GM19193 (cell line): ENCODE results near the gene MICU1.

Source experiments
- POLR2A ChIP-seq: IDR thresholded peaks from 4 replicates; pipeline ENCODE4 v1.6.1; 2011; ENCODE audit not compliant: insufficient read depth, insufficient read length; ENCODE audit errors: extremely low read depth

Gene MICU1

DNA sequence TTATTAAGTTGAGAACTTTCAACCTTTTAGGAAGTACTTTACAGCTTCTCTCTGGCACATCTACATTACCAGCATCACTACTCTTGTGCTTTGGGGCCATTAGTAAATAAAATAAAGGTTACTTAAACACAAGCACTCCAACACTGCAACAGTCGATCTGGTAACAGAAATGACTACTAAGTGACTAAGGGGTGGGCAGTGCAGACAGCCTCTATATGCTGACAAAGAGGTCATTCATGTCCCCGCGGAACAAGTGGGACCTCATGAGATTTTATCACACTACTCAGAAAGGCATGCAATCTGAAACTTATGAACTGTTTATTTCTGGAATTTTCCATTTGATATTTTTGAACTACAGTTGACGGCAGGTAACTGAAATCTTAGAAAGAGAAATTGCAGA, 159.9 kb downstream of the MICU1 start:
- no peak for TF ChIP-seq POLR2A

DNA sequence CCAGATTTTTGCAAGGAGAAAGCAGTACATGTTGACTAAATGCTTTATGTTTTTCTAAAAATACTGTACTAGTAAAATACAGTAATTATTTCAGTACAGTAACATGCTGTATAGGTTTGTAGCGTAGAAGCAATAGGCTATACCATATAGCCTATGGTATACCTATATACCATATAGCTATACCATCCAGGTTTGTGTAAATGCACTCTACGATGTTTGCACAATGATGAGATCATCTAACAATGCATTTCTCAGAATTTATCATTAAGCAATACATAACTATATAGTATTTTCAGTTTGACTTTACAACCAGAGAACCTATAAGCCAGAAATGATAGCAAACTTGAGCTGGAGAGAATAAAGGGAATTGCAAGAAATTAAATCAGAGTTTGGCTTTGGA, 161.4 kb downstream of the MICU1 start:
- TF ChIP-seq POLR2A = no peak

DNA sequence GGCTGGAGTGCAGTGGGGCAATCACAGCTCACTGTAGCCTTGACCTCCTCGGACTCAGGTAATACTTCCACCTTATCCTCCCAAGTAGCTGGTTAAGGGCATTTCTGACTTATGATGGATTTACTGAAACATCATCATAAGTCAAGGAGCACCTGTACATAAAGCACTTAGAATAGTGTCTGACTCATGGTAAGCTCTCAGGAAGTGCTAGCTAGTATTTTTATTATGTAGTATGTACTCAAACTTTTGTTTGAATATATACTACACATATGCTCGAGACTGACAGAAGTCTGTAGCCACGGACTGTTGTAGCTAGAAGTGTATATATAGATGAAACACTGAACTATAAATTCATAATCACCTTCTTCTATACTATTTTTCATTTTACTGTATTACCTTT, 163.6 kb downstream of the MICU1 start:
- TF ChIP-seq POLR2A = no peak

DNA sequence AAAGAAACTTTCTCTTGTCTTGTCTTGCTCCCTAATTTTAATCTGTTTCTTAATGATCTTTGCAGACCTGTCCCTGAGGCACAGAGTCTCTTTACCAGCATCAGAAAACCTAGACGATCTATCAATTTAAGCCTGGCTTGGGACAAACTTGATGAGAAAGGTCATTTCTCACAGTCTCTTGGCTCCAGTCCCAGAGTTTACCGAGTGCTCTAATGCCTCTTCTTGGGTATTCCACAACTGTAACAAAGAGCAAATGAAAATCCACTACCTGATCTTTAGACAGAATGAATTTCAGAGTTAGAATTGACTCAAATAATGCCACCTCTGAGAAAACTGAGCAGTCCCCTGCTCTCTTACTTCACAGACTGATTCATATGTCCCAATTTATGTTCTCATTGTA, 164.8 kb downstream of the MICU1 start:
- TF ChIP-seq POLR2A = no peak

DNA sequence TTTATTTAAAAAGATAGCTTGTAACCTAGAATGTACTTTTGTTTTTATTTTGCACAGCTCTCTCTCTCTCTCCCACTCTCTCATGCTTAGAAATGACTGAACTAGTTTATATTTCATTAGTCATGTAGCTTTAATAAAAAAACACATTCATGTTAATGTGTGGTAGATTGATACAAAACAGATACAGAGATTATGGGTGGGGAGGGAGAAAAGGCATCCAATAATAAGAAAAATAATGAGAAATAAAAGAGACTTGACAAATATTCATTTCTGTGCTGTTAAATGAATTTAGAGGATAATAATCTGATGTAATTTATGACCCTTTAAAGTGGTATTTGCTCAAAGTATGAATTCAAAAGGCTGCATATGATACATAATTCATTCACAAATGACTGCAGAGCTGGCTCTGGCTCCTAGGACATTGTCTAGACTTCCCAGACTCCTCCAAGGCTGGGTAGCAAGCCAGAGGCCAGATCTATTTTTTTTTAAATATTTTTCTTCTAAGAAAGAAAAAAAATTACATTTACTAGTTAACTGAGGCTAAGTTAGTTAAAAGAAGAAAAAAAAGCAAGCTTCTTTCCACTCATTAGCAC, 165.5 kb downstream of the MICU1 start:
- TF ChIP-seq POLR2A = no peak

DNA sequence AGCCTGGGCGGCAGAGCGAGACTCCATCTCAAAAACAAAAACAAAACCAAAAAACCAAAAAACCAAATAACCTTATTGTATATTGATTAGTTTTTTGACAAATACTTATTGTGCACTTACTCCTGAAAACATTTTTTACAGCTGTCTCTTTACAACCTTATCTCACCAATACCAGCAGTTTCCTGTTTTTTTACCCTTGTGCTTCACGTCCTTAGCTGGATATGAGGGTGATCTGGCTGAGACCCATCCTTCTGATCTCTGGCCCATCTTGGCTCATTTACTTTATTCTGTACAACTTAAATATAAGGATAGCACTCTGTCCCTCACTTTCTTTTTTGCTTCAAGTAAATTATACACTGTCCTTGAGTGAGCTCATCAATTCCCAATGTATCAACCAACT, 166.6 kb downstream of the MICU1 start:
- no peak for TF ChIP-seq POLR2A

DNA sequence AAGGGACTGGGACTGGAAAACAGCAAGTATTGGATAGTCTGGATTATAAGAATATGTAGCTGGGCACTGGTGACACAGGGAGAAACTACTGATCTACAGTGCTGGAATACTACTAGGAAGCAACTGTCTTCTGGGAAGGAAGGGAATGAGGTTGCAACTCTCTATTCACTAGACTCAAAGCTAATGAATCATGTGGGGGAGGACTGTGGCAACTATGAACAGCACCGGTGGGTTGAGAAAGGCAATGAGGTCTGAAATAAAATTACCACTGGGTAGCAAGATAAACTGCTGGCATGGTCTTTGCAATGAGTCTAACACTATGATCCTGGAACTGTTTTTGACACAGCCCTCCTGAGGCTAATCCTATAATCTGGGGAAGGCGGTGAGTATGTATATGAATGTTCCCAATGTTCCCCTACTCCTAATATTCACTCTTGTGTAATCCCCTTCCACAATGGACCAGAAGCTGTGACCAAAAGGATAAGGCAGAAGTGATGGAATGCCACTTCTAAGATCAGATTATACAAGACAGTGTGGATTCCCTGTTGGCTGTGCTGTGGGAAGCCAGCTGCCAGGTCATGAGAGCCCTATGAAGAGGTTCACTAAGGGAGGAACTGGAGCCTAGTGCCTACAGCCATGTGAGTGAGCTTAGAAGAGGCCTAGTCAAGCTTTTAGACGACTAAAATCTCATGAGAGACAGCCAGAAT, 169.8 kb downstream of the MICU1 start:
- TF ChIP-seq POLR2A = no peak

DNA sequence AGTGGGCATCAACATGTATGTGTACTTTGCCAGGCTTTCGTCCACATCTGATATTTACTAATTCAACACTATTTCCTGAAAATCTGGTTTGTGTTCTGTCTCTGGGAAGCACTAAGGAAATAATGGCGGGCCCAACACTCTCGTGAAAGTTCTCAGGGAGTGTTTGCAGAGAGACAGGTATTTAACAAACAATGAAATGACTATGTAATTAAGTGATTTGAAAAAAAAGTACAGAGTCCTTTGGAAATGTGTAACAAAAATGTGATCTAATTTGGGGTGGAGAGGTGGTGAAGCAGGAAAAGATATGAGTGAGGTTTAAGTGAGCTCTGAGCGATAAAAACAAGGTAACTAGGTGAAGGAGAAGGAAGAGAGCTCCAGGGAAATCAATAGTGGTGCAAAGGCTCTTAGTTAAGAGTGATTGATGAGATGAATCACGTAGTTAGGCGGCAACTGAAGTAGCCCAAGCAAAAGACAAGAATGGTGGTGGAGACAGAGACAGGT, 175.9 kb downstream of the MICU1 start:
- no peak for TF ChIP-seq POLR2A

DNA sequence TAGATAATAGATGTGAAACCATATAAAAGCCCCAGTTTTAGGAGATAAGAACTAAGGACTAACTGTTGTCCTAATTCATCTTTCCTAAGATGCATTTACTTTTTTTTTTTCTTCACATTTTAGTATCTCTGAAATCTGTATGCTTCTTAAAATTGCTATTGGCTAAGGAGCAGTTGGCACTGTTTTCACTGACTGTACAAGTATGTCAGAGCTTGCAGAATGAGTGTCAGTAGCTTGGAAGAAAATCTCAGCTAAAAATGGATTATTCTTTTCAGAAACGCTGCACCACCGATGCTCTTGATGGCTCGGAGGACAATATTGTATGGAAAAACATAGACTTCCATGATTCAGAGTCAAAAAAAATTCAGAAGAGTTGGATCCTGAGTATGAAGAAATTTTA, 180.0 kb downstream of the MICU1 start:
- TF ChIP-seq POLR2A = no peak

DNA sequence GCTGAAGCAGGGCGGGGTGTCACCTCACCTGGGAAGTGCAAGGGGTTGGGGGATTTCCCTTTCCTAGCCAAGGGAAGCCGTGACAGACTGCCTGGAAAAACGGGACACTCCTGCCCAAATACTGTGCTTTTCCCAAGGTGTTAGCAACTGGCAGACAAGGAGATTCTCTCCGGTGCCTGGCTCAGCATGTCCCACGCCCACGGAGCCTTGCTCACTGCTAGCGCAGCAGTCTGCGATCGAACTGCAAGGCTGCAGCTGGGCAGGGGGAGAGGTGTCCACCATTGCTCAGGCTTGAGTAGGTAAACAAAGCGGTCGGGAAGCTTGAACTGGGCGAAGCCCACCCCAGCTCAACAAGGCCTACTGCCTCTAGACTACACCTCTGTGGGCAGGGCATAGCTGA, 190.3 kb downstream of the MICU1 start:
- no peak for TF ChIP-seq POLR2A

DNA sequence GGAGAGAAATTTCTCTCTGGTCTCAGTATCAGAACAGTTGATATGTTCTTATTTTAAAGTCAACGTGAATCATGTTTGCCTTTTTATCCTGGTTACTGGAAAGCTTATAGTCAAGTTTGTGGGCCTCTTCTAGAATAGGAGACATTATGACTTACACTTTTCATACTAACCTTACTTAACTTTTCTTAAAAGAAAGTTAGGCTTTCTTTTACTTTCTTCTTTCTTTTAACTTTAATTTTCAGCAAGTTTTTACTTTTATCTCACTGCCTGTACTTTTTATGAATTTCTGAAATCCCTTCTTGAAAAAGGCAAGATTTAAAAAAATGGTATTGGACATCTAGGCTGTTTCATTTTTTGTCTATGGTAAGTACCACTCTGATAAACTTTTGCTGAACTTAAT, 195.9 kb downstream of the MICU1 start:
- no peak for TF ChIP-seq POLR2A

DNA sequence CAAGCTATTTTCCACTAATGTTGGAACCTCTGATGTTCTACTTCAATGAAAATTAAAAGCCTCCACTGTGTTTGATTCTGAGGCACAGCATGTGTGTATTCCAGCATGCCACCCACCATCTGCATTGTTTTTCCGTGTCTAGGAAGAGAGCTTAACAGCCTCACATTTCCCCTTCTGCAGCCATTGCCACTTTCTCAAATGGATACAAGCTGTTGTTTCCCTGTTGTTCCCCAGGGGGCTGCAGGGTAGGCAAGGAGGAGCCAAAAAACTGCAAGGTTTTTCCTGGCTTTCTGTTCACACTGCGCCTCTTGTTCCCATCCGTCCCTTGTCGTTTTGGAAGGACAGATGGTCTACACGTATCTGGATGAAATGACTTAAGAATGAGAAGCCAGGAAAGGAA, 198.9 kb downstream of the MICU1 start:
- no peak for TF ChIP-seq POLR2A

DNA sequence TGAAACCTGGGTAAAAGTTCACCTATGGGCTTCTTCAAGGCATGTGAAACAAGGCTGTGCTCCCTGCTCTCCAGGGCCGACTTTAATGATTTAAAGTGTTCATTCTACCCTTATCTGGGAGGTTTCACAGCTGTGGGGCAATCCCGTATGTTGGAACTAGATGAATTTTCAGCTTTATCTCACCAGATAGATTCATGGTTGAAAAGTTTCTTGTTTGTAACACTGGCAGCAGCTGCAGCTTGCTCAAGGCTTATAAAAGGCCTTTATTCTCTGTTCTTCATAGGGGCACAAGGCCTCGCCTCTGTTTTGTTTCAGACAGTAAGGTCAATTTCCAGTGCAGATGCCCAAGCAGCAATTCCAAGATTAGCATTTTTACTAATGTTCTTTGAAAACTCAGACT, 200.7 kb downstream of the MICU1 start:
- no peak for TF ChIP-seq POLR2A

DNA sequence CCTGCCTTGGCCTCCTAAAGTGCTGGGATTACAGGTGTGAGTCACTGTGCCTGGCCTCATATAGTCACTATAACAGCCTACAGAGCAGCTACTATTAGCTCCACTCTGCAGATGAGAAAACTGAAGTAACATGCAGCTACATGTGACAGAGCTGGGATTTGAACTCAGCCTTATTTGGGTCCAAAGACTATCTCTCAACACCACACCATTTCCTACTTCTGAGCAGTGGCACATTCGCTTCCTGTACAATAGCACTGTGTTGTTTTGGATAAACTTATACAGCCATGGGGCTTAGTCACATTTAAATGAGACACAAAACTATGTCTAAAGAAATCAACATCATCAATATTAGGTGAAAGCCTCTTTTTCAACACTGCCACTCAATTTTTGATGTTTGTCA, 201.3 kb downstream of the MICU1 start:
- no peak for TF ChIP-seq POLR2A

DNA sequence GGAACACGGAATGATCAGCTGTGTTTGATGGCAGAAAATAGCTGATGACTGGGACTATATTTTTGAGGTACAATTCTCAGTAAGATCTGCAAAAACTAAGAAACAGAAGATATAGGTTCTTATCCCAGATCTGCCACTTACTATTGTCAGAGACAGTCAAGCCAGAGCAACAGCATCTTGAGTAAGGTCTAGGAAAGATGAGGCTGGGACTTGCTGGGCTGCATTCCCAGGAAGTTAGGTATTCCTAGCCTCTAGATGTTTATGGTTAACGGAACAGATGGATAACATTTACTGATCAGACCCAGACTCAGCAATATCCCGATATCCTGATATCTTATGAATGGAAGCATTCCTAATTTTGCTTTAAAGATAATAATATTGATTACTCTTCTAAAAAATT, 202.5 kb downstream of the MICU1 start:
- TF ChIP-seq POLR2A = no peak

DNA sequence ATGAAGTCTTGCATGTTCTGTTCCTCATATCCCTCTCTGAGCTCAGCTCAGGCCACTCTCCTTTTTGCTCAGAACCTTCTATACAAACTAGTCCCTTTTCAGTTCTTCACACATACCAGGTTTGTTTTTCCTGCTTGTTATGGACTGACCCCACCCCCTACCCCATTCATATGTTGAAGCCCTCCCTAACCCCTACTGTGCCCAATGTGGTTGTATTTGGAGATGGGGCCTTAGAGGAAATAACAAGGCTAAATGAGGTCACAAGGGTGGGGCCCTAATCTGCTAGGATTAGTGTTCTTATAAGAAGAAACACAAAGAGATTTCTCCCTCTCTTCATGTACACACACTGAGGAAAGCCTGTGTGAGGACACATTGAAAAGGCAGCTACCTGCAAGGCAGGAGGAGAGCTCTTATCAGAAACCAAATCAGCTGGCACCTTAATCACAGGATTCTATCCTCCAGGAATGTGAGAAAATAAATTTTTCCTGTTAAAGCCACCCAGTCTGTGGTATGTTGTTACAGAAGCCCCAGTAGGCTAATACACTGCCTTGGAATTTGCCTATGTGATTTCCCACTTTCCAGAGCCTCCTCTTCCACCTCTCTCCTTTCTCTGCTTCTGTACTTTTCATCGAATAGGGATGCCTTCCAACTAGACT, 203.9 kb downstream of the MICU1 start:
- no peak for TF ChIP-seq POLR2A
